ENCODE data around the gene BBS1.
"Not testable (repeated sequence)": the region's sequence is repeated elsewhere in the genome, so short reads cannot be mapped to it uniquely, and the experiment has no call there.

Gene BBS1

GRCh38 chr11:66570850-66571180 lies 60.4 kb downstream of the BBS1 start:
- DNase-seq (ENCODE audit: low read depth, low spot score): no peak

GRCh38 chr11:66579017-66579606 lies 68.7 kb downstream of the BBS1 start:
- peak; percentile 86 for DNase-seq (ENCODE audit: low read depth, low spot score)

- DNase-seq (ENCODE audit: low read depth, low spot score): no peak
Measured at GRCh38 chr11:66580803-66581202, 70.4 kb downstream of the BBS1 start.

GRCh38 chr11:66581261-66581660 lies 70.8 kb downstream of the BBS1 start:
- DNase-seq (ENCODE audit: low read depth, low spot score): no peak

- DNase-seq (ENCODE audit: low read depth, low spot score): not testable (repeated sequence)
Measured at GRCh38 chr11:66582565-66583147, 72.2 kb downstream of the BBS1 start.
